T-helper 2 cell treated with Interferon-gamma antibody and Interleukin-4, amounts not matched to agents 100 ng/mL and 5 ng/mL, for 36 hours (primary cell): ENCODE results near the gene CELF4. TPM values are rescaled to one million over a fixed set of nuclear protein-coding genes. Genes with fewer than 3 reads are reported as not detected.

ENCODE experiments used
- intact Hi-C: fragments of 100-400 bp; cut with micrococcal nuclease; formaldehyde crosslinking; loops from one replicate; pipeline ENCODE4 v1.15.1; 2023
- total RNA-seq: library from RNA; stranded (reverse); gene quantifications from 2 replicates; pipeline ENCODE4 v1.2.3, GENCODE V29; 2022

Gene CELF4
- total RNA-seq, 1 donor from 2014 or later: not detected

DNA sequence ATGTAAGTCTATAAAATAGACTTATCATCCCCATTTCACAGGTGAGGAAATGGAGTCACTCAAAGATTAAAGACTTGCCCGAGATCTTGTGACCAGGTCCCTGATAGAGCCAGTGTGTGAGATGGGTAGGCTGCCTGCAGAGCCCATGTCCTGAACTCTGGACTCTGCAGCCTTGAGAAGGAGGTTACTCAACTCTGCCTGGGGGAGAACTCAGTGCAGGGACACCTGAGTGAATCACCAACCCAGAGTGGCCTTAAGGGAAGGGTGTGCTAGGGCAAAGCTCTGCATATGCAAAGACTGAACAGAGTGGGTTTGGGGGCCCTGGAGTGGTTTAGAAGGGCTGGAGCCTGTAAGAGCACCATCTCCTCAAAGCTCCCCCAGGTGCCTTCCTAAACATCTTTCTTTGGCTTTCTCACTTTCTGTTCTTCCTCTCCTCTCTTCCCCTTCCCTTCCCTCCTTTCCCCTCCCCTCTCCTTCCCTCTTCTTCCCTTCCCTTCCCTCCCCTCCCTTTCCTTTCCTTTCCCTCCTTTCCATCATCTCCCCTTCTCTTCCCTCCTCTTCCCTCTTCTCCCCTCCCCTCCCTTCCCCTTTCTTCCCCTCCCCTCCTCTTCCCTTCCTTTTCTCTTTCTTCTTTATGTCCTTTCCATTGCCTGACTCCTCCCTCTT lies 67.6 kb downstream of the CELF4 start:
- intact Hi-C loops: no loop called here

DNA sequence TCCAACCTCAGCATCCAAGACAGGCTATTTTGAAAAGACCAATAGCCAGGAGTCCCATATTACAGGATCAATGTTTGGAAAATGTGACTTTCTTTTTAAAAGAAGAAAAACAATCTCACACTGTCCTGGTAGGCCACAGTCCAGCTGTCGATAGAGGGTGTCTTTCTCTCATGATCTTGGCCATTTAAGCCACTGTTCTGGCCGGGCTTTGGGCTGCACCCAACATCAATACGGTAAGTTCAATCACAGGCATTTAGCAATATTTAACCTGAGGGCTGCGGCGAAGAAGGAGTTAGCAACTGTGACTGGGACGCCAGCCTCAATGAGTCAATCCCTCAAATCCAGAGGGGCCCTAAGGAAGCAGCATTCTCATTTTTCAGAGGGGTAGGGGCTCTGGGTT lies 69.0 kb downstream of the CELF4 start:
- intact Hi-C loops: no loop called here

DNA sequence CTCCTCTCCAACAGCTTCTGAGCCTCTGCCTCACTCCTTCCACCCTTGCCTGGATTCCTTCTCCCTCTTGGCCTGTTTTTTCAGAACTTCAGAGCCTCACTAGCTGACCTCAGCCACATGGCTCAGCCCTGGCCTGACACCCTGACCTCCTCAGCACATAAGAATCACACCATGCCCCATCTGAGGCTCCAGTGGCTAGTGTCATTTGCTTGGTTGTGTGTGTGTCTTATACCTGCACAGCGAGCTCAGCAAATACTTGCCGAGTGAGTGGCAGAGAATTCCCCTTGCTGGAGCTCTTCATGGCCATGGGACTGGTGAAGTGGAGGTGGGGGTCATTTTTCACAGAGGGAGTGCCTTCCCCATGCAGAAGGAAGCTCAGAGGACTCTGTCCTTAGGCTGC lies 70.2 kb downstream of the CELF4 start:
- intact Hi-C loops: no loop called here

DNA sequence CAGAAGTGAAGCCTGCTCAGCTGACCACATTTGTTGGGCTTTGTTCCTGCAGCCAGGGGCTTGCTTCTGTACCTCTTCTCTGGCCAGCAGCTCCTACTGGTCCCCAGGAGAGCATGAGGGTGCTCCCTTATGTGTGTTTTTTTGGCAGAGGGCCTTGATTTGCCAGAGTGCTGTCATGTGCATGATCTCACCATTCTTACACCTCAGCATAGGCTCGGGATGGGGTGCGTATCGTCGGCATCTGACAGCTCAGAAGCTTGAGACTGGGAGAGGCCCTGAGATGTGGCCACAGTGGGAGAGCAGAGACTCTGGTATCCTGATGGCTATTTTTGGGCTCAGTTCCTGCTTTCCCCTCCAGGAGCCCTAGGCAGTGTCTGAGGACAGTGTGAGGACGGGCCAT lies 71.2 kb downstream of the CELF4 start:
- intact Hi-C loops: no loop called here

DNA sequence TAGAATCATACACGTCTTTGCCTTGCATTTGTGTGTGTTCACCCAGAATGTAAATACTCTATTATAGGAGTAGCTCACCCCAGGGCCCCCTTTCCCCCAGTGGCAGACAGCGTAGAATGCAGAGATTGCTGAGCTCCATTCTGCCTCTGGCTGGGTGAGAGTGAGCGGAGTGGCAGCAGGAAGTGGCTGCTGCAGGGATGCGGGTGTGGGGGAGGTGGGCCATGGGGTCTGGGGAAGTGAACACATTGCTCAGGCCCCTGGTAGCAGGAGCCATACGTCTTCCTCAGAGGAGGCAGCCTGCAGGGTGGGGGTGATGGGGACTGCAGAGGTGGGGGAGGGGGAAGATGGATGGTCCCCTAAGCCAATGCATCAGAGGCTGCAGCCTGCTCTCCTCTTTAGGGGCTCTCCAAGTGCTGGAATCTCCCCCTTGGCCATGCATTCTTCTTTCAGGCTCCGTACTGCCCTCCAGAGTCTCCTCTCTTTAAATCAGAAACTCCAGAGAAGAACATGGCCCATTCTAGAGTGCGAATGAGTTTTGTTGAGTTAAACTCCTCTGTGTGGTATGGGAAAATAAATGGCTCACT lies 72.2 kb downstream of the CELF4 start:
- intact Hi-C loops: no loop called here

DNA sequence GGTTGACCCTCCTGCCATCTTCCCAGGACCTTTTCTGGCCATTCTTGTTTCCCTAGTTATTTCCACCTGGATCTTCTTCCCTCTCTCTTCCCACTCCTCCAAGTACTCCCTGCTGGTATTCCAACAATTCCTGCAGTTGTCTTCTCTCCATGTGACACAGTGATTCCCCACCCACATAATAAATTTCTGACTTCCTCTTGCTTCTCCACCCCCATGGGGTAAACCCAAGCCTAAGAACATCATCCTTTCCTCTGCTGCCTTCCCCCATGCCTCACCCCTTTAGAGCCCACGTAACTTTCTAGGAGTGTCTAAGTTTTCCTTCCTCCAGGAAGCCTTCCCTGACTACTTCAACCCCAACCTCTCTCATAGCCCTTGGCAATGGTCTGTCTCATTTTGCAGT lies 72.6 kb downstream of the CELF4 start:
- intact Hi-C loops: no loop called here

DNA sequence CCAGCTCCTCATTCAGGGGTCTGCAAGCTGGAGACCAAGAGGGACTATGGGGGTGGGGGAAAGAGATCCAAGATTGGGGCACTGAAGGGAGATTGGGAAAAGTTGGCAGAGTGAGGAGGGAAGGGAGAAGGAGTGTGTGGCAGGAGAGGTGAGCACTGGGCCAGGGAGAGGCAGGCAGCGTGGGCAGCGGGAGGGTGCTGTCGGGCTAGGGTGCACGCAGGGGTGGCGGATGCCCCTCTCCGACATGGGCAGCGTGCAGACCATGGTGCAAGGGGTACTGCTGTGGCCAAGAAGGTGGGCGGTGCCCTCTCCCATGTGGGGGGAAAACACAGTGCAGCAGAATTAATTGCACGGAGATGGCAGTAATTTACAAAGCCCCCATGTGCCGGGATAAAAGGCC lies 74.1 kb downstream of the CELF4 start:
- intact Hi-C loops: no loop called here

DNA sequence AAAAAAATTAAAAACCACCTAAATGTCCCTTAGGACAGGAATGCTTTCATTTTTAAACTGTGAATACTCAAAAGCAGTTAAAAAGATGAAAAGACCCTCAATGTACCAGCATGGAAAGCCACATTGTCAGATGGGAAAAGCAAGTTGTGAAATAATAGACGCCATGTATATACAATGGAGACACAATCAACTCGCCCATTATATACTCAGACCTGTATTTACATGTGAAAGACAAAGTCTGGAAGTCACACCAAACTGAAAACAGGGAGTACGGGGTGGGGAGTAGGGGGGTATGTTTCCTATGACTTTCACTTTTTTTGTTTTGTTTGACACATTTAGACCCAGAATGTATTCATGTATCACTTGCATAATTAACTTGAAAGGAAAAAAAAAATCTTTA lies 75.6 kb downstream of the CELF4 start:
- intact Hi-C loops: no loop called here

DNA sequence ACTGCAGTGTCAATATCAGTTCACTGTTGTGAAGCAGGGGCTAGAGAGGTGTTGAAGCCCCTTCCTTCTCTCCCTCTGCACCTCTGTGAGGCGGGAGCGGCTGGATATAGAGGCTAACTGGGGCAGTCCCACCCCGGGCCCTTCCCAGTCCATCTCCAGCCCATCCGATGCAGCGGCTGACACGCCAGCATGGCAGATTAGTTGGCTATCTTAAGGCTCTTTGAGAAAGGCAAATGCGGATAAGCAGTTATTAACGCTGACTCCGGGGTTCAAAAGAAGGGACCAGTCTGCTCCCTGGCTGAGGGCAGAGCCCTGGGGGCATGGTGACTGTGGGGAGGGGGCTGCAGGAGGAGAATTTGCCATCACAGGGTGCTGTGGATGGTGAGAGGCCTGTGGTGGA lies 76.6 kb downstream of the CELF4 start:
- intact Hi-C loops: no loop called here

DNA sequence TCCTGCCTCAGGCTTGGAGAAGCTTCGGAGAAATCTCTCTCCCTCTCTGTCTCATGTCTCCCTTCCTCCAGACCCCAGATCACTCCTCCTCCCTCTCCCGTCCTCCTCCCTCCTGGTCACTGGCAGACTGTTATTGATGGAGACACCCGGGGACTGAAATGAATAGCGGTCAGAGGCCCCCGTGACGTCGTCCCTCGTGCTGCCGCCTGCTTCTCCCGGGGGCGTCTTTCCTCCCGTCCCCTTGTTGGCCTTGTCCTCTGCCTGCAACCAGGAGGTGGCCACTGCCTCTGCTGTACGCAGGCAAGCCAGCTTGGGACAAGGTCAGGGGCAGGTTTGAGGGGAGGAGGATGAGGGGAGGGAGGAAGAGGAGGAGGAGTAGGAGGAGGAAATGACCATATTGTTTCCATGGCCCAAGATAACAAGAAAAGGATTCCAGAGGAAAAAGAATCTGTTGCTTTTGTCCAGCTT lies 78.2 kb downstream of the CELF4 start:
- intact Hi-C loops: no loop called here

DNA sequence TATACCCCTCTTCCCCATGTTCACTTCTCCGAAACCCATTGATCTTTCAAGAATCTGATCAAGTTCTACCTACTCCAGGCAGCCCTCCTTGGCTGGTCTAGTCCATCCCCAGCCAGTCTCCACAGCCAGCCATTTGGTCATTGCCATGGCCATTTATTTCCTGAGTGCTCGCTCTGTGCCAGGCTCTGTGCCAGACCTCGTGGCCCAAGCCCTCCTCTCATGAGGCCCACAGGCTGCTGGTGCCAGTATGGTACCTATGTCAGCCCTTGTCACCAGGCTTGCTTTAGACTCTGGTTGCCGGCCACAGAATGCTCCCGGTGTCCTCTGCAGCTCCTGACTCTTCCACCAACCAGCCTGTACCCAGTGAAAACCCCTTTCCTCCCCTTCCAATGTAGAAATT lies 78.8 kb downstream of the CELF4 start:
- intact Hi-C loops: no loop called here

DNA sequence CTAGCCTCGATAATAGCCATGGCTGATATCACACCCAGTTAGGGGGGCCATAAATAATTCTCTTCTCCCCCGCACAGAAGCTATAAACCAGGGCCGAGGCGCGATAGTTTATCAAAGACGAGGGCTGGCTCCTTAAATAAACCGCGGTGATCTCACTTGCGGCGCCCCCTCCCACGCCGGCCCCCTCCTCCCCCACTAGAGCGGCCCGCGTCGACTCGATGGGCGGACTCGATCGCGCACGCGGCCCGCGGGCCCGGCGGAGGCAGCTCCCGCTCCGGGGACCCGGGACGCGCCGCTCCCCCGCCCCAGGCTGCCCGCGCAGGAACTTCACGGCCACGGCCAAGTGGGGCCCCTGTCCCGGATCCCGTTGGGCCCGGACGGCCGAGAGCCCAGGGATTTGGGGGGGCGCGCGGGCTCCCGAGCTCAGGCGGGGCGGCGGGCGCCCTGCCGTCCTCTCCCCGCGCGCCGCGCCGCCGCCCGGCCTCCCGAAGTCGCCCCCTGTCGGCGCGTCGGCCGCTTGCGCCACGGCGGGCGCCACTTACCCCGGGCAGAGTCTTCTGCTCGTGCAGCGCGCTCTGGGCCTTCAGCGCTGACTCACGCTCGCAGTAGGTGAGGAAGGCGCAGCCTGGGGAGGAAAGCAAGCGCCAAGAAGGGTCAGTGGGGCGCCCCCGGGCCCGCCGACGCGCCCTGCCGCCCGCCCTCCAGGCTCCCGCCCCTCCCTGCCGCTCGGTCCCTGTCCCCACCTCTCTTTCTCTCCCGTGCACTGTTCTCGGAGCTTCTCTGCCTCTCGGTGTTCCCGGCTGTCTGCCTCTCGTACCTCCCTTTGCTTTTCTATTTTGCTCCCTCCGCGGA lies 80.4 kb downstream of the CELF4 start:
- intact Hi-C loops: no loop called here

DNA sequence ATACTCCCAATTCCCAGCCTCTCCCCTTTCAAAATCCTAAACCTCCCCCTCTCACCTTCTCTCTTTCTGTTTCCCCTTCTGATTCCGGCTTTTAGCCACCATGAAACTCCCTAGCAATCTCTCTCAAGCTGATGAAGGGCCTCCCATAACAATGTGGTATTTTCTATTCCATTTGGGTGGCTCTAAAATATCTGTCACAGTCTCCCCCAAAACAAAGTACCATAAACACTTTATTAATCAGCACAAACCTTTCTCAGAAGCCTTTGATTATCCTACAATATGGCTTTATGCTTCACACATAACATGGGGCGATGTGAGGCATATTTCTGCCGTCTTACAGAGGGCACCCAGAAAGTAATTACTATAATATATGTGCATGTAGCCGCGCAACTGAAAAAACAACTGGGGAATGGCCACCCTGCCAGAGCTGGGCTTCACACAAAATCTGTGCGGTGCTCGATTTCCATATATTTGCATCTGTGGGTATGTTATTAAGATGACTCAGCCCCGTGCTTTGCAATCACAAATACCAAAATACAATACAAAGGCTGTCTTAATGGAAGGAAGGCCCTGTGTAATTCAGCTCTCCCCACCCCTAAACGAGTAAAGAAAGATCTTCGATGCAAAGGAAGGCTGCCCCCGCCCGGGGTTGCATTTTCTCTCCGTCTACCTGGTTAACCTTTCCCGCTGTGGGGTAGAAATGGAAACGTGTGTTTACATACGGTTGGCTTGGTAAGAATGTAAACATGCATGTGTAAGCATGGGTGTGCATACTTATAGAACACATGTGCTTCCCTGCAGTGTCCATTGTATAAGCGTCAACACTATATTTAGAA lies 81.4 kb downstream of the CELF4 start:
- intact Hi-C loops: no loop called here

DNA sequence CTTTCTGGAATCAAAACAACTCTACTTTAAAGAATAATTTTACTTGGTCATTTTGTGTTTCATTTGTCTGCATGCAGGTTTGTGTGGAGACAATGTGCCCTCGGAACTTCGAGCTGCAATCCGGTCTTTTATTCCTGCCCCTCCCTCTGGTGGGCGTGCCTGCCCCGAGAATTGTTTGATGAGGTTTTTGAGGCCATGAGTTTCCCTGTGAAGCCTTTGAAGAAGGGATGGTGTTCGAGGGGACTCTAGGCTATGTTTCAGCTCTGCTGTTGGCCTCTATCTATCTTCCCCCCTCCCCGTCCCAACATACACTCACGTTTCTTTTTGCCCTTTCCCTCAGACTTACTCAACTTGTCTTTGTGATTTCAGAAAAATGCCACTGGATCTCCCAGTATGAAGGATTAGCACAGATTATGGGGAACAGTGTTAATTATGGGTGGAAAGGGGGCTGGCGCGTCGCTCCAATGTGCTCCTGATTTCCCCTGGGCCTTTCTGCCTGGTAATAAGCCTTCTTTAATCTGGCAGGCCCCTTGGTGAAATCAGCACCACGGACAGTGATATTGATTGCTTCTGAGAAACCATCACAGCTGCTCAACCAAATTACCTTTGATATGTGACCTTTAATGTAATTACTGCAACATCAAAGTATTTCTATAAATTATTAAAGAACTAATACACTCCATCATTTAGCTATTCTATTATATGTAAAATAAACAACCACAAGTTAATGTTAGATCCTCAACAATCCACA lies 82.2 kb downstream of the CELF4 start:
- intact Hi-C loops: no loop called here

DNA sequence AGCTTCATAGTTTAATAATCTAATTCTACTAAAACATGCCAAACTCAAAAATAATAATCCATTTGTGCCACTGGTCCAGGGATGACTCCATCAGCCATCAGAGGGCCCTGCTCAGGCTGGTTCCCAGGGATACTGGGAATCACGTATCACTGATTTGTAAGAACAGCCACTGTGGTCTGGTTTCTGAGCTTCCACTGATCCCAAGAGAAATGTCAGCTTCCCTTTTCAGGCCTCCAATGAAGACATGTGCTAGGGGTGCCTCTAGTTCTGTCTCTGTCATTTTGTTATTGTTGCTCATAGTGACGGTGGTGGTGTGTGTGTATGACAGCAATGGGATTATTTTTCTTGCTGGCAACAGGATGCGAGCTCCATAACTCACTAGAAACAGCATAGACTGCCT lies 83.2 kb downstream of the CELF4 start:
- intact Hi-C loops: no loop called here

DNA sequence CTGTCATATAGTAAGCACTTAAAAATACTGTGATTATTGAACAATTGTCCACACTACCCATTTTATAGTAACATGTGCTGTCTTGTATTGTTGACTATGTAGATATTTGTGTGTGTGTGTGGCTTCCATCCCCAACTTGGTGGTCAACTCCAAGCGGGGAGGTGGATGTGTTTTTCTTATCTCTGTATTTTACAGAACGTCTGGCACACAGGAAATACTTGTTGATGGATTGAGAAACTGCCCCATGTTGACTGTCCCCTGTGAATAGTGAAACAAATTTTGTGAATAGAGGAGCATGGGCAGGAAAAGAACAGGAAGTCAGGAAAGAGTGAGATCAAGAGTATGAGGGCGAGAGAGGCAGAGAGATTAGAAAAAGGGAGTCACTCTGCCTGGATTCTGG lies 83.6 kb downstream of the CELF4 start:
- intact Hi-C loops: no loop called here

DNA sequence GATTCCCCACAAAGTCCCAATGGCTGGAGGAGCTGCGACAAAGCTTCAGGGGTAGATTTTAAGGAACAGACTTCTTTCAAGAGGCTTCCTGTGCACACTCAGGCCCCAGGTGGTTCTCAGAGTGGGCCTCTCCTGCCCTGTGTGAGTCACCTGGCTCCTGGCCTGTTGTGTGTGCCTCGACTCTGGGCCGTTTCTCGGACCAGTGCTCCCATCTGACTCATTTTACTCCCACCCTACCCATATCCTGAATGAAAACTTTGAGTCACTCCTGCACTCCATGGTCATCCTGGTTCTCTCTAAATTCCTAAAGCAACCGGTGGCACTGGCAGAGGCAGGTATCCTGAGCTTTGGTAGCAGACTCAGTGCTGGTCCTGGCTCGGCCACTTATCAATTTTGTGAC lies 84.1 kb downstream of the CELF4 start:
- intact Hi-C loops: no loop called here

DNA sequence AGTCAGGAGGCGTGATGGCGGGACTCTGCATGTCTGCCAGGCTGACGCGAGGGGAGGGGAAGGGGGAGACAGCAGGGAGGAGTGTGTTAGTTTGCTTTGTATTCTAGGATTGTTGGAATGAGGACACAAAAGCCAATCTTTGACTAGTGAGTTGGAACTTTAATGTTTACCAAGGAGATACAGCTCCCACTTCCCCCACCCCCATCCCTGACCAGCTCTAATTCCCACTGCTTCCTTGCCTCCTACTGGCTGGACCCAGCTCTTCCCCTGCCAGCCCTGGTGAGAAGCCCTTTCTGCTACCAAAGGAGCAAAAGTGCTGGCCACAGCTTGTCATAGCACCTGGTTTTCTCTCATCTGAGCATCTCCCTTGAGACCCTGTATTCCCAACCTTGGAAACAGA lies 84.5 kb downstream of the CELF4 start:
- intact Hi-C loops: no loop called here

DNA sequence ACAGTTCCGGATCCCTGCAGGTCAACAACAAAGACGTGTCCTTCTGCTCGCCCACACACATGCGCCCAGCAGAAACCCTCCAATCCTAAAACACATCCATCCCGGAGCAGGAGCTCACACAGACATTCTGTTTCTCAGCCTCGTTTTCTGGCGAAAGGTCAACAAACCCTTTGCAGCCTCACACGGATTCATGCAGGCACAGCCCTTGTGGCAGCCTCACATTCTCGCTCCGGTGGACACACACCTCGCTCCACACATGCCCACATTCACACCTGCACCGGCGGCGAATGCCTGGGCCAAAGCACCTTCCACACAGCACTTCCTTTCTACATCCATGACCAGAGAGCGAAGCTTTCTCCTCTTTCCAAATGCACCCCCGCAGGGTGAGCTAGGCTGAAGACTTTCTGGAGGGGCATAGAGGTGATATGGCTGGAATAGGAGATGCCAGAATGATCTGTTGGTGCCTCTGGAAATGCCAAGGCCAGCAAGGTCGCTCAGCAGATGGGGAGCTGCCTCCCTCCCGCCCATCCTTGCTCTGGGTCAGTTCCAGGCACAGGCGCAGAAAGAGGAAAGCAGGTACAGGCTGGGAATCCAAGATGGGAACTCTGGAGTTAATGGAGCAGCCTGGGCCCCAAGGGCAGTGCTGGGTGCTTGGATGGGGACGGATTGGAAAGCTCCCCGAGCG lies 88.8 kb downstream of the CELF4 start:
- intact Hi-C loops: loop anchor here (1.0 to 10.0 kb wide), 2 partner anchors 90 to 532 kb away; no protein-coding TSS in a partner anchor

DNA sequence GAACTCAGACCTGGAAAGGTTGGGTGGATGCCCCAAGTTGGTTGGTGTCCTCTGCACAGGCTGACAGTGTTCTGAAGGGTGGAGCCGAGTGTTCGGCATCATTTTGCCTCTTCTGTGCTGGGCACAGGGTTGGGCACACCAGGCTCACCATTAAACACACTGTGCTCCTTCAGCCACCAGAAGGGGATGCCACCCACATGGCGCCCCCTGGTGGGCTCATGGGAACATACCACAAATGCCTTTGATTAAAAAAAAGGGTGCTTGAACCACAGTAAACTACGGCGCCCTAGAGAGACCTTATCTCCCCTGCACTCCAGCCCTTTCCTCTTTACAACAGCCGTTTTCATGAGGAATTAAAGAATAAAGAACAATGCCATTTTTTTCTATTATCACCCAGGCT lies 89.4 kb downstream of the CELF4 start:
- intact Hi-C loops: loop anchor here (1.0 to 10.0 kb wide), 2 partner anchors 90 to 531 kb away; no protein-coding TSS in a partner anchor
